Pancreas (tissue), 10 donors: ENCODE results near the gene CNTNAP1. TPM values are rescaled to one million over a fixed set of nuclear protein-coding genes. Genes with fewer than 3 reads are reported as not detected.

Experiments
- ATAC-seq, 4 donors: fragments of 200-7000 bp; cut with Tn5 transposase; one replicate each; pipeline versions ENCODE4 v1.8.0 to v1.9.1; 2020; ENCODE audit warnings: mild to moderate bottlenecking in 4 of 4, moderate library complexity in 4 of 4
- DNase-seq, 6 donors: peaks; one replicate each; pipeline ENCODE4 v3.0.0-alpha.2; 2020
- FAIRE-seq: peaks from 2 replicates; lab custom pipeline; 2012; peaks lifted over from hg19 to GRCh38; lab: Jason Lieb, UNC
- H3K27ac ChIP-seq, 4 donors: fragments of 200-600 bp; sonication (generic); 1 replicate in 3 of 4; 2 replicates in 1 of 4; pipeline versions ENCODE4 v1.5.0 to v1.8.0; 2020
- H3K27me3 ChIP-seq, 4 donors: fragments of 200-600 bp; one replicate each; pipeline ENCODE4 v1.8.0; 2021
- H3K36me3 ChIP-seq, 3 donors: fragments of 200-600 bp; sonication (generic) in 1 of 3; one replicate each; pipeline versions ENCODE4 v1.5.0 to v1.8.0; 2020 to 2021
- H3K4me1 ChIP-seq, 3 donors: fragments of 200-600 bp; one replicate each; pipeline ENCODE4 v1.8.0; 2021
- H3K4me3 ChIP-seq, 4 donors: fragments of 200-600 bp; sonication (generic) in 2 of 4; one replicate each; pipeline versions ENCODE4 v1.5.0 to v1.8.0; 2020 to 2021
- H3K9me3 ChIP-seq, 4 donors: fragments of 200-600 bp; one replicate each; pipeline ENCODE4 v1.8.0; 2021
- CTCF ChIP-seq, 4 donors: fragments of 200-600 bp; sonication (generic) in 3 of 4; IDR thresholded peaks; one replicate each; pipeline versions ENCODE4 v1.5.0 to v1.8.0; 2021; ENCODE audit warnings: antibody characterized with exemption in 4 of 4
- WGBS, 2 donors: extraction: QIAGEN DNeasy Blood & Tissue Kit; methylation state at CpG; one replicate each; pipeline ENCODE4 v1.1.7; 2013; 5-methylcytosine and 5-hydroxymethylcytosine counted together
- intact Hi-C, 3 donors: fragments of 100-400 bp; cut with DNase I; formaldehyde crosslinking; loops; one replicate each; pipeline versions ENCODE4 v1.11.1 to v1.14.2; 2022
- polyA plus RNA-seq, 2 donors: library from polyadenylated mRNA; stranded (reverse); fragments of 200-250 nt; gene quantifications; one replicate each; pipeline ENCODE4 v1.2.3, GENCODE V29; 2013
- total RNA-seq, 6 donors: library from RNA; stranded (reverse); fragmentation: NEBNext Ultra II Directional in 4 of 6; extraction: Animal tissue kit (Norgen Biotek cat#: 25700) in 4 of 6; gene quantifications; one replicate each; pipeline versions ENCODE4 v1.2.1 to v1.2.4, GENCODE V29; 2021 to 2023
- donor health status: healthy with polysubstance abuse.
- donor health status: DM: no; HTN: no; CAD: no; lungs with moderate emphysema.
- donor health status: DM: no; HTN: no; CAD: no.
- donor health status: control.
- donor health status: control.
- donor health status: Bipolar disorder and iron deficiency.
- donor health status: DM: yes; HTN: yes; CAD: no.
- donor health status: DM: no; HTN: no; CAD: no.
- donor health status: DM: no; HTN: no; CAD: no.
- donor health status: DM: yes; HTN: yes; CAD: no.

The CNTNAP1 gene
- total and polyA plus RNA-seq, 8 donors, result 3.1 to 20.0 (median 6.8) TPM

- intact Hi-C loops, result no loop called here
- H3K4me1 ChIP-seq, result peaks cover 0 to 7% (median 5%) of the 10 kb centered on the region in 3 donors
- DNase-seq, result no peak
- no peaks in the 10 kb centered on the region for H3K27me3 ChIP-seq
- no peak overlapping the region for H3K27ac ChIP-seq
- FAIRE-seq, result no peak
- no peaks in the 10 kb centered on the region for H3K9me3 ChIP-seq
- no peaks in the 10 kb centered on the region for H3K36me3 ChIP-seq
- WGBS, 2 donors, result 72 to 76% methylated on average over 32 of the region's 32 CpGs
- no peak for TF ChIP-seq CTCF (IDR thresholded peaks at IDR 0.05)
- no peak for ATAC-seq
- no peak overlapping the region for H3K4me3 ChIP-seq
Observed at GRCh38 chr17:42686520-42687128, 4.3 kb downstream of the CNTNAP1 start.

- no peak for TF ChIP-seq CTCF (IDR thresholded peaks at IDR 0.05)
- 77% methylated on average over 27 of the region's 27 CpGs for WGBS, 2 donors
- DNase-seq, result peak in 1 of 6 donors; percentile 28
- no peak for ATAC-seq
- no peak overlapping the region for H3K4me3 ChIP-seq
- no peaks in the 10 kb centered on the region for H3K4me1 ChIP-seq
- no peak for FAIRE-seq
- H3K27ac ChIP-seq, result no peak overlapping the region
- H3K27me3 ChIP-seq, result no peaks in the 10 kb centered on the region
- intact Hi-C loops, result no loop called here
- no peaks in the 10 kb centered on the region for H3K36me3 ChIP-seq
- no peaks in the 10 kb centered on the region for H3K9me3 ChIP-seq
Observed at GRCh38 chr17:42687707-42688320, 5.5 kb downstream of the CNTNAP1 start.

DNA sequence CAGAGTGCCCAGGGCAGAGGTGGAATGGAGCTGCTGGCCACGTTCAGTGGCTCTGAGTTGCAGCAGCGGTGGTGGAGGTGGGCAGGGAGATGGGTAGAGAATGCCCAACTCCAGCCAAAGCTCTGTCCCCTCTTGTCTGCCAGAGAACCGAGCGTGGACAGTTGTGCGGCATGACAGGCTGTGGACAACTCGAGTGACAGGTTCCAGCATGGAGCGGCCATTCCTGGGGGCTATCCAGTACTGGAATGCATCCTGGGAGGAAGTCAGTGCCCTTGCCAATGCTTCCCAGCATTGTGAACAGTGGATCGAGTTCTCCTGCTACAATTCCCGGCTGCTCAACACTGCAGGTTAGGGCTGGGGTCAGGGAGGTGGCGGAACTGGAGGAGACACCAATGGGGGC, 8.3 kb downstream of the CNTNAP1 start:
- WGBS, 2 donors, result 79 to 80% methylated on average over 10 of the region's 10 CpGs
- ATAC-seq, result no peak
- intact Hi-C loops, result no loop called here
- Histone ChIP-seq H3K4me3 (no peak overlapping the region), H3K9me3 (no peaks in the 10 kb centered on the region), H3K27ac (no peak overlapping the region), H3K36me3 (no peaks in the 10 kb centered on the region), H3K27me3 (no peaks in the 10 kb centered on the region), H3K4me1 (no peaks in the 10 kb centered on the region)
- peak in 1 of 6 donors; percentile 41 for DNase-seq
- FAIRE-seq, result no peak
- TF ChIP-seq CTCF (IDR thresholded peaks at IDR 0.05), result no peak

DNA sequence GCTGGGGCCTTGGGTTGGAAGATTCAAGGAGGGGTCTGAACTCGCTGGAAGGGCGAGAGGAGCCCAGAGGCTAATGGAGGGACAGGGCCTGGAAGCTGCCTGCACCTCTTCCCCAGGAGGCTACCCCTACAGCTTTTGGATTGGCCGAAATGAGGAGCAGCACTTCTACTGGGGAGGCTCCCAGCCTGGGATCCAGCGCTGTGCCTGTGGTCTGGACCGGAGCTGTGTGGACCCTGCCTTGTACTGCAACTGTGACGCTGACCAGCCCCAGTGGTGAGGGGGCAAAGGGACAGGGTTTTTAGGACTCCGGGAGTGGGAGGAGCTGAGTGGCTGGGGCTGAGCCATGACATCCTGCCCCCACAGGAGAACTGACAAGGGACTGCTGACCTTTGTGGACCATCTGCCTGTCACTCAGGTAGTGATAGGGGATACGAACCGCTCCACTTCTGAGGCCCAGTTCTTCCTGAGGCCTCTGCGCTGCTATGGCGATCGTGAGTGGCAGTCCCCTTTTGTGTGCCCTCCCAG, 8.8 kb downstream of the CNTNAP1 start:
- H3K4me3 ChIP-seq, result no peak overlapping the region
- intact Hi-C loops, result no loop called here
- DNase-seq (peak in 1 of 6 donors; percentile 37), ATAC-seq (no peak), FAIRE-seq (no peak)
- H3K27me3 ChIP-seq, result no peaks in the 10 kb centered on the region
- no peaks in the 10 kb centered on the region for H3K9me3 ChIP-seq
- H3K27ac ChIP-seq, result no peak overlapping the region
- H3K4me1 ChIP-seq, result no peaks in the 10 kb centered on the region
- TF ChIP-seq CTCF (IDR thresholded peaks at IDR 0.05), result no peak
- WGBS, 2 donors, result 89 to 91% methylated on average over 12 of the region's 12 CpGs
- no peaks in the 10 kb centered on the region for H3K36me3 ChIP-seq

DNA sequence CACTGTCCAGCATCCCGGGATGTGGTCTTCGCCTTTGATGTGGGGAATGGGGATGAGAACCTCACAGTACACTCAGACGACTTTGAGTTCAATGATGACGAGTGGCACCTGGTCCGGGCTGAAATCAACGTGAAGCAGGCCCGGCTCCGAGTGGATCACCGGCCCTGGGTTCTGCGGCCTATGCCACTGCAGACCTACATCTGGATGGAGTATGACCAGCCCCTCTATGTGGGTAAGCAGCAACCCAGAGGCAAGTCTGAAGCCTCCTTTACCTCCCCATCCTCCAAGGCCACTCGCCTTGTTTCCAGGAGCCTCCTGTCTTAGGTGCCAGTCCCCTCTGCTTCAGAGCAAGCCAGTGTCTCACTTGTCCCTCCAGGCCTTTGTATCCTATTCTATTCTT, 10.2 kb downstream of the CNTNAP1 start:
- TF ChIP-seq CTCF (IDR thresholded peaks at IDR 0.05), result no peak
- H3K9me3 ChIP-seq, result no peaks in the 10 kb centered on the region
- H3K27me3 ChIP-seq, result no peaks in the 10 kb centered on the region
- H3K4me3 ChIP-seq, result no peak overlapping the region
- no peak for ATAC-seq
- peak in 1 of 6 donors; percentile 13 for DNase-seq
- no peak for FAIRE-seq
- no peaks in the 10 kb centered on the region for H3K4me1 ChIP-seq
- no peak overlapping the region for H3K27ac ChIP-seq
- no peaks in the 10 kb centered on the region for H3K36me3 ChIP-seq
- intact Hi-C loops, result no loop called here
- WGBS, 2 donors, result 84 to 90% methylated on average over 11 of the region's 11 CpGs
